ENCODE results near the gene NACC2. TPM values are rescaled to one million over a fixed set of nuclear protein-coding genes. Genes with fewer than 3 reads are reported as not detected.
A peak's percentile ranks its signal among the peaks of the same experiment; 100 is the strongest.

Gene NACC2
- total RNA-seq, 2 donors from 2014 or later = 24.5 to 55.2 TPM

- TF ChIP-seq, protein P1, sequence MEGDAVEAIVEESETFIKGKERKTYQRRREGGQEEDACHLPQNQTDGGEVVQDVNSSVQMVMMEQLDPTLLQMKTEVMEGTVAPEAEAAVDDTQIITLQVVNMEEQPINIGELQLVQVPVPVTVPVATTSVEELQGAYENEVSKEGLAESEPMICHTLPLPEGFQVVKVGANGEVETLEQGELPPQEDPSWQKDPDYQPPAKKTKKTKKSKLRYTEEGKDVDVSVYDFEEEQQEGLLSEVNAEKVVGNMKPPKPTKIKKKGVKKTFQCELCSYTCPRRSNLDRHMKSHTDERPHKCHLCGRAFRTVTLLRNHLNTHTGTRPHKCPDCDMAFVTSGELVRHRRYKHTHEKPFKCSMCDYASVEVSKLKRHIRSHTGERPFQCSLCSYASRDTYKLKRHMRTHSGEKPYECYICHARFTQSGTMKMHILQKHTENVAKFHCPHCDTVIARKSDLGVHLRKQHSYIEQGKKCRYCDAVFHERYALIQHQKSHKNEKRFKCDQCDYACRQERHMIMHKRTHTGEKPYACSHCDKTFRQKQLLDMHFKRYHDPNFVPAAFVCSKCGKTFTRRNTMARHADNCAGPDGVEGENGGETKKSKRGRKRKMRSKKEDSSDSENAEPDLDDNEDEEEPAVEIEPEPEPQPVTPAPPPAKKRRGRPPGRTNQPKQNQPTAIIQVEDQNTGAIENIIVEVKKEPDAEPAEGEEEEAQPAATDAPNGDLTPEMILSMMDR (IDR thresholded peaks at IDR 0.05) = no peak
- no peak for TF ChIP-seq POLR2A (IDR thresholded peaks at IDR 0.05)
- TF ChIP-seq POLR2AphosphoS5 (IDR thresholded peaks at IDR 0.05) = no peak
- 73% methylated on average over 24 of the region's 24 CpGs for WGBS
- DNase-seq (ENCODE audit: low spot score) = no peak
- no peaks in the 10 kb centered on the region for H3K36me3 ChIP-seq
- H3K9me3 ChIP-seq = no peaks in the 10 kb centered on the region
- H3K4me1 ChIP-seq (replicated peaks) = peaks cover 5% of the 10 kb centered on the region
- intact Hi-C loops (cut with DNase I) = loop anchor here (5.0 kb wide), 1 partner anchor 36 kb away; no protein-coding TSS in a partner anchor
- H3K4me3 ChIP-seq = no peak overlapping the region
- H3K27ac ChIP-seq = peak overlapping the region in 1 of 2 donors; percentile 9
- H3K27me3 ChIP-seq (replicated peaks; ENCODE audit: insufficient read depth) = no peaks in the 10 kb centered on the region
Measured at GRCh38 chr9:136086213-136086881, 8.7 kb downstream of the NACC2 start.

DNA sequence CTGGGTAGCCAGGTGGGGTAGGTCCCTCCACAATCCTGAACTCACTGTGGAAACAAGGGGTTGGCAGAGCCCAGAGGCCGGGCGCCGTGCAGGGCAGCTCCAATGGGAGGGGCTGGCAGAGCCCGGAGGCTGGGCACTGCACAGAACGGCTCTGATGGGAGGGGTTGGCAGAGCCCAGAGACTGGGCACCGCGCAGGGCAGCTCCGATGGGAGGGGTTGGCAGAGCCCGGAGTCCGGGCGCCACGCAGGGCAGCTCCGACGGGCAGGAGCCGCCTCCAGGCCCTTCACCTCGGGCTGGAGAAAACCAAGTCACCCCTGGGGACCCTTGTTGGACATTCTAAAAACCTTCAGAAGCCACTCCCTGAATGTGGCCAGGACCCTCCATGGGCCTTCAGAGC, 9.3 kb downstream of the NACC2 start:
- Histone ChIP-seq H3K27me3 (replicated peaks; ENCODE audit: insufficient read depth) (no peaks in the 10 kb centered on the region), H3K27ac (peak overlapping the region in 1 of 2 donors; percentile 9), H3K4me1 (replicated peaks) (peaks cover 10% of the 10 kb centered on the region), H3K9me3 (no peaks in the 10 kb centered on the region), H3K36me3 (no peaks in the 10 kb centered on the region), H3K4me3 (no peak overlapping the region)
- intact Hi-C loops (cut with DNase I) = loop anchor here (5.0 kb wide), 1 partner anchor 36 kb away; no protein-coding TSS in a partner anchor
- WGBS = 22% methylated on average over 16 of the region's 16 CpGs
- TF ChIP-seq POLR2AphosphoS5 (IDR thresholded peaks at IDR 0.05) (peak; percentile 31), POLR2A (IDR thresholded peaks at IDR 0.05) (no peak)
- TF ChIP-seq, protein P1 (IDR thresholded peaks at IDR 0.05) = no peak
- DNase-seq (ENCODE audit: low spot score) = peak; percentile 53

GRCh38 chr9:136084063-136084944, 10.8 kb downstream of the NACC2 start:
- Histone ChIP-seq H3K27ac (no peak overlapping the region), H3K9me3 (no peaks in the 10 kb centered on the region), H3K27me3 (replicated peaks; ENCODE audit: insufficient read depth) (no peaks in the 10 kb centered on the region), H3K36me3 (no peaks in the 10 kb centered on the region), H3K4me3 (no peak overlapping the region), H3K4me1 (replicated peaks) (peaks cover 13% of the 10 kb centered on the region)
- intact Hi-C loops (cut with DNase I) = no loop called here
- TF ChIP-seq POLR2A (IDR thresholded peaks at IDR 0.05) = no peak
- TF ChIP-seq POLR2AphosphoS5 (IDR thresholded peaks at IDR 0.05) = no peak
- TF ChIP-seq, protein P1 (IDR thresholded peaks at IDR 0.05) = no peak
- 93% methylated on average over 33 of the region's 33 CpGs for WGBS
- no peak for DNase-seq (ENCODE audit: low spot score)

- WGBS = 89% methylated on average over 17 of the region's 24 CpGs
- TF ChIP-seq, protein P1 (IDR thresholded peaks at IDR 0.05) = no peak
- TF ChIP-seq POLR2AphosphoS5 (IDR thresholded peaks at IDR 0.05) = no peak
- no peak for TF ChIP-seq POLR2A (IDR thresholded peaks at IDR 0.05)
- Histone ChIP-seq H3K4me1 (replicated peaks) (peaks cover 11% of the 10 kb centered on the region), H3K4me3 (no peak overlapping the region), H3K27me3 (replicated peaks; ENCODE audit: insufficient read depth) (no peaks in the 10 kb centered on the region), H3K36me3 (no peaks in the 10 kb centered on the region), H3K9me3 (no peaks in the 10 kb centered on the region), H3K27ac (no peak overlapping the region)
- intact Hi-C loops (cut with DNase I) = no loop called here
- no peak for DNase-seq (ENCODE audit: low spot score)
Measured at GRCh38 chr9:136083558-136084062, 11.5 kb downstream of the NACC2 start.

All from prostate gland (tissue), 2 donors.